Measurements from ENCODE around the gene CIROP.

Gene CIROP

GRCh38 chr14:23104591-23105347 is at the start of gene CIROP:
Gene CIROP, minus strand, starts transcription at chr14:23104989. Its CDS starts 69 bp downstream, at chr14:23104920.
- DNase-seq, result no peak

GRCh38 chr14:23153851-23154796 is 49.3 kb upstream of the CIROP start:
- DNase-seq, result no peak

- DNase-seq, result no peak
These were observed 46.6 kb upstream of the CIROP start for GRCh38 chr14:23151342-23151741.

GRCh38 chr14:23149745-23150144 is 45.0 kb upstream of the CIROP start:
- no peak for DNase-seq

GRCh38 chr14:23148591-23149249 is 43.9 kb upstream of the CIROP start:
- DNase-seq, result no peak

GRCh38 chr14:23147676-23148075 is 42.9 kb upstream of the CIROP start:
- no peak for DNase-seq

GRCh38 chr14:23146980-23147379 is 42.2 kb upstream of the CIROP start:
- no peak for DNase-seq

- DNase-seq, result no peak
These were observed 41.6 kb upstream of the CIROP start for GRCh38 chr14:23146351-23146910.

- no peak for DNase-seq
These were observed 41.1 kb upstream of the CIROP start for GRCh38 chr14:23145794-23146350.

- DNase-seq, result no peak
These were observed 39.1 kb upstream of the CIROP start for GRCh38 chr14:23143911-23144310.

- DNase-seq, result no peak
These were observed 38.0 kb upstream of the CIROP start for GRCh38 chr14:23142826-23143225.

GRCh38 chr14:23141706-23142444 is 37.1 kb upstream of the CIROP start:
- DNase-seq, result no peak

GRCh38 chr14:23140371-23140770 is 35.6 kb upstream of the CIROP start:
- no peak for DNase-seq

GRCh38 chr14:23139874-23140273 is 35.1 kb upstream of the CIROP start:
- DNase-seq, result no peak

GRCh38 chr14:23137813-23138535 is 33.2 kb upstream of the CIROP start:
- no peak for DNase-seq

- DNase-seq, result no peak
These were observed 32.5 kb upstream of the CIROP start for GRCh38 chr14:23137192-23137812.

- DNase-seq, result no peak
These were observed 31.9 kb upstream of the CIROP start for GRCh38 chr14:23136566-23137133.

GRCh38 chr14:23132970-23133369 is 28.2 kb upstream of the CIROP start:
- DNase-seq, result no peak

- DNase-seq, result no peak
These were observed 26.7 kb upstream of the CIROP start for GRCh38 chr14:23131482-23131881.

- DNase-seq, result no peak
These were observed 26.1 kb upstream of the CIROP start for GRCh38 chr14:23130871-23131270.
